ENCODE measurements around the gene PFN3.

Gene PFN3

GRCh38 chr5:177399997-177400868, at the start of gene PFN3:
PFN3 (minus strand) TSS chr5:177400661; CDS start chr5:177400576, 85 bp downstream.
- peaks cover 42% of the 10 kb centered on the region for H3K27me3 Mint-ChIP-seq (ENCODE audit: low read depth)
- no peak within 1 kb of the TSS for H3K4me3 Mint-ChIP-seq
- H3K4me1 Mint-ChIP-seq (ENCODE audit: low read depth): peaks cover 11% of the 10 kb centered on the region
- H3K9me3 Mint-ChIP-seq: no peaks in the 10 kb centered on the region
- no peaks in the 10 kb centered on the region for H3K36me3 Mint-ChIP-seq (ENCODE audit: low read depth)
- no peak within 1 kb of the TSS for H3K27ac Mint-ChIP-seq

DNA sequence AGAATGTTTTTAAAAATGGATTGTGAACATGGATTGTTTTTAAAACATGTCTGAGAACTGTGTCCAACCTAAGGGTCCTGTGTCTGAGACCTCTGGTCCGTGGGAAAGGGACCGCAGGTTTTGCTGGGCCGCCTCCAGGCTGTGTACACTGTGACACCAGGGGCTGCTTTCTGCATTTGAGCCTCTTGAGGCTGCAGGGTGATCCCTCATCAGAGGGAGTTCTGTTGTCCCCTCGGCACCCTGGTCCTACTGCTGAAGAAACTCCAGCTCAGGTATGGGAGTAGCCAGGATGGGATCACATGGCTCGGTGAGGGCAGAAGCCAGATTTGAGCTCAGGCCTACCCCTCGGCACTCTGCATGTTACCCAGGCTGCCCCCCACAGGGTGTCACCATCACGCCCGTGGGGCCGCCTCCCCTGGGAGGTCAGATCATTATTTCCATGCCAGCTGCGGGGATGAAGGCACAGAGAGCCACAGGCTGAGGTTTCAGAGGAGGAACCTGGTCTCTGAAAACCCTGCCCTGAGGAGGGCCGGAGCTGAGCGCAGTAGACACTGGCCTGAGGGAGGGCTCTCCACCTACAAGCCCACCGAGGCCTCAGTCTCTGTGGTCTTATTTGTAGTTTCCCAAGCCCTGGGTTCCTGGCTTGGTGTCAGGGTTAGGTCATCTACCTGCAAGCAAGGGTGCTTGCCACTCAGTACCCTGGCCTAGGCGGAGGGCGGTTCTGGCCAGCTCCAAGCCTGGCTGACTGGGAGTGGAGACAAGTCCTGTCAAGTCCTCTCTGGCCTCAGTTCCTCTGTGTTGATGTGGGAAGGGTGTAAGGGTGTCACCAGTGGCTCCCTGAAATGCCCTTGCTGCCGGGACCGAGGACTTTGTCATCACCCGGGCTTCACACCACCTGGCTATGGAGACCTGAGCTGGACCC, 48.9 kb upstream of the PFN3 start:
- Mint-ChIP-seq H3K36me3 (ENCODE audit: low read depth) (no peaks in the 10 kb centered on the region), H3K27ac (no peak overlapping the region), H3K4me1 (ENCODE audit: low read depth) (peaks cover 26% of the 10 kb centered on the region), H3K27me3 (ENCODE audit: low read depth) (peaks cover 38% of the 10 kb centered on the region), H3K4me3 (no peak overlapping the region), H3K9me3 (no peaks in the 10 kb centered on the region)

GRCh38 chr5:177448244-177448950, 47.9 kb upstream of the PFN3 start:
- no peaks in the 10 kb centered on the region for H3K9me3 Mint-ChIP-seq
- peaks cover 2% of the 10 kb centered on the region for H3K36me3 Mint-ChIP-seq (ENCODE audit: low read depth)
- peak overlapping the region; percentile 45 for H3K27ac Mint-ChIP-seq
- peaks cover 33% of the 10 kb centered on the region for H3K27me3 Mint-ChIP-seq (ENCODE audit: low read depth)
- peaks cover 32% of the 10 kb centered on the region for H3K4me1 Mint-ChIP-seq (ENCODE audit: low read depth)
- H3K4me3 Mint-ChIP-seq: peak overlapping the region; percentile 73

DNA sequence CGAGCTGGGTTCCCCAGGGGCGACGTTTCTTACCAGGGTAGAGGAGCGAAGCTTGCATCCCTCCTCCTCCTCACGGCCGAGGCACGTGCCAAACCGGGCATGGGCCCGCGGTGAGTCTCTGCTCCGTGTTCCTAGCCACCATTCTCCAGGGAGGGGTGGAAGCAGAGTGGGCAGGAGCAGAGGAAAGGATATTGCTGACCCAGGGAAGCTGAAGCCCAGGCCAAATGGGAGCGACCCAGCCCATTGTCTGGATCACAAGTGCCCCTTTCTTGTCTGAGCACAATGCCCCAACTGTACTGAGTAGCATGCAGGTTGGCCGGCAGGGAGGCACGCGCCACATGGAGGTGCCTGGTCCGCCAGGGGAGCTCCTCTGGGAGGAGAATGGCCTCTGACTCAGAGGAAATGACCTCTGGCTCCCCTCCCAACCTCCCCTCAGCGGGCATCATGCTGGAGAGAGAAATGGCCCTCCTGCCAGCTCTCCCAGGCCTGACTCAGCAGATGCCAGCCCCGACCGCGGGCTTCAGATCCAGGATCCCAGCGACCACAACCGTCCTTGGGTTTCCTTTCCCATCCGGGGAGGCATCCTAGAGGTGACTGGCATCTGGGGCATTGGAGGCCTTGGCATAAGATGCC, 47.3 kb upstream of the PFN3 start:
- peak overlapping the region; percentile 51 for H3K4me3 Mint-ChIP-seq
- peaks cover 34% of the 10 kb centered on the region for H3K4me1 Mint-ChIP-seq (ENCODE audit: low read depth)
- H3K9me3 Mint-ChIP-seq: no peaks in the 10 kb centered on the region
- peak overlapping the region; percentile 41 for H3K27ac Mint-ChIP-seq
- peaks cover 26% of the 10 kb centered on the region for H3K27me3 Mint-ChIP-seq (ENCODE audit: low read depth)
- H3K36me3 Mint-ChIP-seq (ENCODE audit: low read depth): peaks cover 4% of the 10 kb centered on the region

GRCh38 chr5:177447066-177447610, 46.7 kb upstream of the PFN3 start:
- H3K27ac Mint-ChIP-seq: no peak overlapping the region
- peaks cover 24% of the 10 kb centered on the region for H3K27me3 Mint-ChIP-seq (ENCODE audit: low read depth)
- peaks cover 34% of the 10 kb centered on the region for H3K4me1 Mint-ChIP-seq (ENCODE audit: low read depth)
- H3K36me3 Mint-ChIP-seq (ENCODE audit: low read depth): peaks cover 8% of the 10 kb centered on the region
- no peak overlapping the region for H3K4me3 Mint-ChIP-seq
- no peaks in the 10 kb centered on the region for H3K9me3 Mint-ChIP-seq

- Mint-ChIP-seq H3K9me3 (no peaks in the 10 kb centered on the region), H3K4me3 (peak within 1 kb of the TSS; percentile 78), H3K36me3 (ENCODE audit: low read depth) (peaks cover 12% of the 10 kb centered on the region), H3K27ac (peak within 1 kb of the TSS; percentile 87), H3K4me1 (ENCODE audit: low read depth) (peaks cover 34% of the 10 kb centered on the region), H3K27me3 (ENCODE audit: low read depth) (peaks cover 19% of the 10 kb centered on the region)
Observed at GRCh38 chr5:177446200-177447065, 46.0 kb upstream of the PFN3 start, which contains the start of gene PRR7. PRR7 (plus strand) TSS chr5:177446814; CDS start chr5:177455068, 8,254 bp downstream.

DNA sequence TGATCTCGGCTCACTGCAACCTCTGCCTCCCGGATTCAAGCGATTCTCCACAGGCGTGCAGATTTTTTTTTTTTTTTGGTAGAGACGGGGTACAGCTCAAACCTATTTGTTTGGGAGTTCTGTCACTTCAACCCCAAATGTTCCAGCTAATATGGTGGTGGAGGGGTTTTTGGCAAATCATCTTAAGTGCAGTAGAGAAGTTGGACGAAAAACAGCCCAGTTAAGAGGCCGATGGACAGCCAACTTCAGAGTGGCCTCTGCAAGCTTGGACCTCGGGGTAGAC, 45.4 kb upstream of the PFN3 start:
- Mint-ChIP-seq H3K4me3 (peak overlapping the region; percentile 78), H3K36me3 (ENCODE audit: low read depth) (peaks cover 14% of the 10 kb centered on the region), H3K4me1 (ENCODE audit: low read depth) (peaks cover 34% of the 10 kb centered on the region), H3K27ac (peak overlapping the region; percentile 87), H3K27me3 (ENCODE audit: low read depth) (peaks cover 18% of the 10 kb centered on the region), H3K9me3 (no peaks in the 10 kb centered on the region)

DNA sequence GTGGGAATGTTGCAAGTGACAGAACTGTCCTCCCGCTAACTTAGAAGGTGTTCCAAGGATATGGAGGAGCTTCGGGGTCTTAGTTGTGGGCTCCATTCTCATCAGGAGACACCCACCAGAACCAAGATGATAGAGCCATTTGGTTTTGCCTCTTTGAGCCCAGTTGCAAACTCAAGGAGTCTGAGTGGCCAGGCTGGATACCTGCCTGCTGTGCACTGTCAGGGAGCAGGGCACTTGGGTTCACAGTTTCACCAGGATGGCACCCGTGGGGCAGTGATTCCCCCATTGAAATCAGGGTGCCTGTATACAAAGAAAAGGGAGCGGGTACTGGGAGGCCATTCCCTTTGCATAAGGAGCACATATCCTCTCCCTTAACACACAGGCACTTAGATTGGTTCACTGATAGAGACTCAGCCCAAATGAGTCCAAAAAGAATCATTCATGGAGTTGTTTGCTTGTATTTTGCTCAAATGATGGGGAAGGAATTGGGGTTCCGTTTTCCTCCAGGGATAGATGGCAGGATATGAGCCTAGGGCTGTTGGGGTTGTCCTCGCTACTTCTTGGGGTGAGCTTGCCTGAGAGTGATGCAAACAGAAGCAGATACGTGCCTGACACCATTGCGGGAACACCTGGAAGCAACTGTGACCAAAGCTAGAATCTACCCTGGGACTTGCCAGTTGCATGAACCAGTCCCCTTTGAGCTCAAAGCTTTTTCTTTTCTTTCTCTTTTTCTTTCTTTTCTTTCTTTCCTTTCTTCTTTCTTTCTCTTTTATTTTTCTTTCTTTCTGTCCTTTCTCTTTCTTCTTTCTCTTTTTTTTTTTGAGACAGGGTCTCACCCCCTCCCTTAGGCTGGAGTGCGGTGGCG, 44.8 kb upstream of the PFN3 start:
- Mint-ChIP-seq H3K36me3 (ENCODE audit: low read depth) (peaks cover 14% of the 10 kb centered on the region), H3K4me1 (ENCODE audit: low read depth) (peaks cover 34% of the 10 kb centered on the region), H3K9me3 (no peaks in the 10 kb centered on the region), H3K4me3 (peak overlapping the region; percentile 78), H3K27ac (peak overlapping the region; percentile 87), H3K27me3 (ENCODE audit: low read depth) (peaks cover 15% of the 10 kb centered on the region)

DNA sequence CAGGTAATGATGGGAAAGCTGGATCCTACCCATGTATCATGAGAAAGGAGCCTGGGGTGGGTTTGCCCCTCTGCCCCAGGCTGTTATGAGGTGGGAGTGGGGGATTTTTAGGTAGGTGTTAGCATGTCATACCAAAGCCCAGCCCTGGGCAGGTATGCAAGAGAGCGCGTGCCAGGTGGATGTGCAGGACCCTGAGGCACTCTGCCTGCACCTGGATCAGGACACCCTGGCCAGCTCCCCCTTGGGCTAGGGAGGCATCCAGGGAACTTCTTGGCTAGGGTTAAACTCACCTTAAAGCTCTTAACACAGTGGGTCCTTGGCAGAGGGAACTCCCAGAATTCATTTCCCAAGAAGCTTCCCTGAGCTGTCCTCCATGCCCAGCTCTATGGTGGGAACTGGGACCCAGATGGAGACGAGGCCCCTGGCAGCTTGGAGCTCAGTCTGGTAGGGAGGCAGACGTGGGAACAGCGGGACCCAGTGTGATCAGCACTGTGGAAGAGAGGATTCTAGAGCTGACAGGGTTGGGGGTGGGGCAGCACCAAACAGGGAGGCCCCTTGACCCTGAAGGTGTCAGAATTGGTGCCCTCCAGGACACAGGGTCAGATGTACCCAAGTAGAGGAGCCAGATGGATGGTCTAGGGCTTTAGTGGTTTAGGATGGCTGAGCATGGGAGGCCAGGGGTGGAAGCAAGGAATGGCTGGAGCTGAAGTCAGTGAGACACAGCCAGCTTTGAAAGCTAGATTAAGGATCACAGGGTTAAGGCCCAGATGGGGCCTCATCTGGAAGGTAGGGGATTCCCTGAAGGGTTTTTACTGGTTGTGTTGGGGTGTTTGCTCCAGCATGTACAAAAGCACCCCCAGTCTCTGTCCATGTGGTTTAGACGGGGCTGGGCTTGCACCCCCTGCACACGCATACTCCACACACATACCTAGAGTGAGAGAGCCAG, 43.9 kb upstream of the PFN3 start:
- Mint-ChIP-seq H3K27ac (peak overlapping the region; percentile 87), H3K4me1 (ENCODE audit: low read depth) (peaks cover 36% of the 10 kb centered on the region), H3K36me3 (ENCODE audit: low read depth) (peaks cover 20% of the 10 kb centered on the region), H3K9me3 (no peaks in the 10 kb centered on the region), H3K4me3 (peak overlapping the region; percentile 66), H3K27me3 (ENCODE audit: low read depth) (peaks cover 15% of the 10 kb centered on the region)

DNA sequence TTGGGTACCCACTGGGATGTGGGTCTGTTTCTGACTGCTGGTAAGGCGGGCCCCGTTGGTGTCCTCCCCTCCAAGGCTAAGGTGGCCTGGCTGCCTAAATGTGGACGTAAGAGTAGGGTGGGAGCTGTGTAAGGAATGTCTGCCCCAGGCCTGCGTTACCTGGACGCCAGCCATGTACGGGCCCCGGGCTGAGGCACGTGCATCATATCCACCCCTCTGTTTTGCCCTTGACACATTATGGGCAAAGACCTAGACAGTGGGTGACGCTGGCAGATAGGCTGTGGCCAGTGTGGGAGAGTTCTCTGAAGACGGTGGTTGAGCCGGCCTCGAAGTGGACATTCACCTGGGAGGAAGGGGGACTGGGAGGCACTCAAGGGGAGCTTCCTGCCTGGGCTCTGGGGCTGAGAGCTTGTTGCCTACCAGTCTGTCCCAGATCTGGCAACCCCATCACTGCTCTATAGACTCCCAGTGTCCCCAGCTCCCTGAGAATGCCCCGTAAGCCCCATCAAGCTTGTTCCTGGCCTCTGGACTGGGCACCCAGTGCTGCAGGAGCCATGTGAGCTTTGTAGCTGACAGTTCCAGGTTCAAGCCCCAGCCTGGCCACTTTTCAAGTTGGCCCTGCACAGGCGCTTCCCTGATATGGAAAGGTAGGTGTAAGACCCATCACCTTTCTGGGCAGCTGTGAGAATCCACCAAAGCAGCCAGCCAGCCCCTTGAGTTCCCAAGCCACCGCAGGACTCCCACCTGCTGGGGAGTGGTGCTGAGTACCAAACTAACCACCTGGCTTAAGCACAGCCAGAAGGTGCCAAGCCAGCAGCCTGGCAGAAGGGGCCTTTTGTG, 42.9 kb upstream of the PFN3 start:
- no peak overlapping the region for H3K27ac Mint-ChIP-seq
- H3K4me1 Mint-ChIP-seq (ENCODE audit: low read depth): peaks cover 33% of the 10 kb centered on the region
- no peak overlapping the region for H3K4me3 Mint-ChIP-seq
- no peaks in the 10 kb centered on the region for H3K9me3 Mint-ChIP-seq
- peaks cover 7% of the 10 kb centered on the region for H3K27me3 Mint-ChIP-seq (ENCODE audit: low read depth)
- H3K36me3 Mint-ChIP-seq (ENCODE audit: low read depth): peaks cover 23% of the 10 kb centered on the region

Measured in T-helper 1 cell treated with Interleukin-12 subunit alpha and Interleukin-12 subunit beta and Interleukin-4 antibody, amounts not matched to agents 30 μg/mL and 1 μg/mL, for 36 hours (primary cell).